IMR-90 (cell line): ENCODE results near the gene GABARAPL2. TPM values are rescaled to one million over a fixed set of nuclear protein-coding genes. Genes with fewer than 3 reads are reported as not detected.
A peak's percentile ranks its signal among the peaks of the same experiment; 100 is the strongest.

Source experiments
- ATAC-seq: fragments of 200-7000 bp; cut with Tn5 transposase; 2 replicates; pipeline ENCODE4 v1.9.1; 2020; ENCODE audit warnings: low read depth, mild to moderate bottlenecking, moderate library complexity
- BruUV-seq: library from RNA; stranded (reverse); fragments of 400-500 nt; replicated peaks from 2 replicates; lab custom pipeline; 2021; lab: Mats Ljungman, UMichigan
- CTCF ChIA-PET: fragments of 300-600 bp; formaldehyde crosslinking; extraction: SDS; loops from one replicate; lab custom pipeline; 2021; ENCODE audit warnings: antibody characterized with exemption; lab: Yijun Ruan, JAX
- POLR2A ChIA-PET: fragments of 300-600 bp; sonication (Branson Sonifier 250); formaldehyde crosslinking; loops from one replicate; lab custom pipeline; 2022; ENCODE audit warnings: antibody characterized with exemption; ENCODE audit not compliant: unreplicated experiment; lab: Charles Lee
- DNase-seq: peaks from one replicate; pipeline ENCODE4 v3.0.0; 2013
- H2AFZ ChIP-seq: replicated peaks from 2 replicates; pipeline ENCODE3; 2013; ENCODE audit warnings: low read length, mild to moderate bottlenecking; ENCODE audit not compliant: poor library complexity
- H2AK5ac ChIP-seq: 2 replicates; pipeline ENCODE4 v1.6.1; 2013; ENCODE audit warnings: low read depth, low read length, inconsistent platforms
- H2AK9ac ChIP-seq: replicated peaks from 2 replicates; pipeline ENCODE3; 2013; ENCODE audit warnings: mild to moderate bottlenecking, low read depth, low read length, moderate library complexity; ENCODE audit not compliant: poor library complexity
- H2BK120ac ChIP-seq: 2 replicates; pipeline ENCODE4 v1.6.1; 2013; ENCODE audit warnings: low read depth, low read length, inconsistent platforms
- H2BK15ac ChIP-seq: 3 replicates; pipeline ENCODE4 v1.6.1; 2013; ENCODE audit warnings: low read depth, low read length, inconsistent platforms
- H2BK20ac ChIP-seq: 2 replicates; pipeline ENCODE4 v1.6.1; 2013; ENCODE audit warnings: low read depth, mild to moderate bottlenecking, inconsistent platforms, low read length, moderate library complexity
- H2BK5ac ChIP-seq: 2 replicates; pipeline ENCODE4 v1.6.1; 2013; ENCODE audit warnings: mild to moderate bottlenecking, low read depth, low read length, inconsistent platforms; ENCODE audit not compliant: poor library complexity, severe bottlenecking
- H3K14ac ChIP-seq: replicated peaks from 2 replicates; pipeline ENCODE4 v1.6.1; 2013; ENCODE audit warnings: low read depth, low read length, inconsistent platforms
- H3K18ac ChIP-seq: 2 replicates; pipeline ENCODE4 v1.6.1; 2013; ENCODE audit warnings: low read depth, low read length, control low read depth
- H3K23ac ChIP-seq: 2 replicates; pipeline ENCODE4 v1.6.1; 2013; ENCODE audit warnings: low read depth, low read length, inconsistent platforms
- H3K27ac ChIP-seq: 2 replicates; pipeline ENCODE4 v1.5.1; 2013; ENCODE audit warnings: mild to moderate bottlenecking, control low read depth, low read length; ENCODE audit not compliant: insufficient read depth
- H3K27me3 ChIP-seq: 2 replicates; pipeline ENCODE4 v1.6.1; 2013; ENCODE audit warnings: low read length; ENCODE audit not compliant: control insufficient read depth, insufficient read depth
- H3K36me3 ChIP-seq: 2 replicates; pipeline ENCODE4 v1.6.1; 2013; ENCODE audit warnings: low read length, mixed read lengths; ENCODE audit not compliant: control insufficient read depth, insufficient read depth
- H3K4ac ChIP-seq: 2 replicates; pipeline ENCODE4 v1.6.1; 2013; ENCODE audit warnings: low read depth, low read length, inconsistent platforms
- H3K4me1 ChIP-seq: 2 replicates; pipeline ENCODE4 v1.6.1; 2013; ENCODE audit warnings: low read length, mixed read lengths; ENCODE audit not compliant: control insufficient read depth, insufficient read depth
- H3K4me2 ChIP-seq: 2 replicates; pipeline ENCODE4 v1.6.1; 2013; ENCODE audit warnings: low read depth, mild to moderate bottlenecking, control low read depth, low read length, moderate library complexity
- H3K4me3 ChIP-seq: 2 replicates; pipeline ENCODE4 v1.5.1; 2013; ENCODE audit warnings: low read depth, mild to moderate bottlenecking, control low read depth, low read length, moderate library complexity; ENCODE audit not compliant: insufficient read depth
- H3K56ac ChIP-seq: 2 replicates; pipeline ENCODE4 v1.6.1; 2013; ENCODE audit warnings: low read length, inconsistent platforms; ENCODE audit not compliant: insufficient read depth; ENCODE audit errors: extremely low read depth
- H3K79me1 ChIP-seq, 2 experiments: 2 replicates each; pipeline ENCODE4 v1.6.1; 2013; ENCODE audit warnings: low read length in 2 of 2, inconsistent platforms in 1 of 2, low read depth in 1 of 2
- H3K9ac ChIP-seq: 2 replicates; pipeline ENCODE4 v1.6.1; 2013; ENCODE audit warnings: low read depth, low read length, control low read depth
- H3K9me1 ChIP-seq: 2 replicates; pipeline ENCODE4 v1.6.1; 2013; ENCODE audit warnings: low read length, inconsistent platforms; ENCODE audit not compliant: insufficient read depth
- H3K9me3 ChIP-seq: 2 replicates; pipeline ENCODE4 v1.6.1; 2013; ENCODE audit warnings: low read length; ENCODE audit not compliant: control insufficient read depth, insufficient read depth
- H4K20me1 ChIP-seq: 2 replicates; pipeline ENCODE4 v1.6.1; 2013; ENCODE audit warnings: low read length, inconsistent platforms; ENCODE audit not compliant: insufficient read depth
- H4K5ac ChIP-seq: 2 replicates; pipeline ENCODE4 v1.6.1; 2013; ENCODE audit warnings: mild to moderate bottlenecking, low read depth, low read length, control low read depth
- H4K8ac ChIP-seq, 2 experiments: 2 replicates each; pipeline ENCODE4 v1.6.1; 2013; ENCODE audit warnings: low read depth in 2 of 2, low read length in 2 of 2, control low read depth in 1 of 2, inconsistent platforms in 1 of 2
- H4K91ac ChIP-seq: 2 replicates; pipeline ENCODE4 v1.6.1; 2013; ENCODE audit warnings: low read depth, low read length, inconsistent platforms; ENCODE audit not compliant: insufficient read depth
- MAFK ChIP-seq: IDR thresholded peaks from 2 replicates; pipeline ENCODE4 v1.6.1; 2012; ENCODE audit warnings: low read depth, low read length, improper control_type of control experiment
- MXI1 ChIP-seq: IDR thresholded peaks from 2 replicates; pipeline ENCODE4 v1.6.1; 2012; ENCODE audit warnings: low read depth, mild to moderate bottlenecking, low read length, moderate library complexity, borderline replicate concordance
- POLR2A ChIP-seq: IDR thresholded peaks from 2 replicates; pipeline ENCODE4 v1.6.1; 2012; ENCODE audit warnings: mild to moderate bottlenecking, low read depth, low read length
- RCOR1 ChIP-seq: IDR thresholded peaks from 2 replicates; pipeline ENCODE4 v1.6.1; 2012; ENCODE audit warnings: mild to moderate bottlenecking, low read length, improper control_type of control experiment; ENCODE audit not compliant: insufficient replicate concordance
- WGBS, 2 experiments: methylation state at CpG; one replicate each; pipeline versions ENCODE4 v1.1.5 to v1.1.7; 2013; ENCODE audit warnings: missing lambda C conversion rate in 2 of 2; ENCODE audit not compliant: insufficient read length in 1 of 2; ENCODE audit errors: extremely low coverage in 2 of 2; 5-methylcytosine and 5-hydroxymethylcytosine counted together
- dilution Hi-C: fragments of 300-500 bp; cut with HindIII; formaldehyde crosslinking; loops from one replicate; pipeline ENCODE4 v1.14.3; 2018; ENCODE audit warnings: low sequenced_read_pairs; ENCODE audit not compliant: unreplicated experiment
- in situ Hi-C: fragments of 300-500 bp; cut with MboI; formaldehyde crosslinking; loops from 3 replicates; pipeline ENCODE4 v1.14.3; 2019; ENCODE audit warnings: low sequenced_read_pairs, inconsistent platforms, mixed read lengths
- intact Hi-C: fragments of 100-400 bp; cut with micrococcal nuclease; formaldehyde crosslinking; loops from 2 replicates; pipeline ENCODE4 v1.10.0; 2022
- polyA plus RNA-seq, 3 experiments: library from polyadenylated mRNA; depleted of rRNA; stranded (reverse); fragments of >200 nt; gene quantifications; 2 replicates each; pipeline ENCODE4 v1.2.3, GENCODE V29; 2012; ENCODE audit warnings: low replicate concordance in 1 of 3
- total RNA-seq: library from RNA; depleted of rRNA; stranded (reverse); fragments of >200 nt; gene quantifications from 2 replicates; pipeline ENCODE4 v1.2.3, GENCODE V29; 2012

The GABARAPL2 gene
- total and polyA plus RNA-seq, 2 of the 4 experiments (the other 2 are of a cell fraction): 33.3 to 65.9 TPM

DNA sequence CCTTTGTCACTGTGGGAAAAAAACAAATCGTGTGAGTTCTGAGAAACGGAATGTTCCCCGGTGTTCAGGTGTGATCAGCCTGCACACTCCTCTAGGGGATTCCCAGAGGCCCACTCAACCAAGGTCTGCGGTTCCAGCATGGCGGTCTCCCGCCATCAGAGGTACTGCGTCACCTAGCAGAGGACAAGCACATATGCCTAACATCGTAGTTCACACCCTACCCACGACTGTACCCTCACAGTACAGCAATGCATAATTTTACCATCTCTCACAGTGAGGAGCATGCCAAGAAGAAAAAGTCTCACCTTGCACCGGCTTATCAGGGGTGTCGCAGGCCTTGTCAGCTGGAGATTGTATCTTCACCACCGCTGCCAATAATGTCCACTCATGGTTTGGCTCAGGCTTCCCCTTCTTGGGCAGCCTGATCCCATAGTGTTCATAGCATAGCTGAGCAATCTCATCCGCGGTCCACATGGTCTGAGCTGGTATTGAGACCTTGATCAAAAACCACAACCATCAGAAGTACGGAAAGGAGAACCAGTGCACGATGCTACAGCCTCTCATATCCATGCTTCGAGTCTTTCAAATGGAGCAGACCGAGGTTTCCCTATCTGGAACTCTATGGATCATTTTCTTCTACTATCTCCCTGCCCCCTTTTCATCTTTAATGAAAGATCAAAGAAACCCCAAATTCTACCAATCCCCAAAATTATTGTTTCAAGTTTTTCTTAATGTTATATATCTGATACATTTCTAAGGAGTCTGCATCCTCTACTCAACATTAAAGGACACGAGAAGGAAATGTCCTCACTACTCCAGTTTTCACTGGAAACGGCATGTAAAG lies 54.4 kb downstream of the GABARAPL2 start:
- no peaks in the 10 kb centered on the region; the same call in 1 of the 2 replicates for H3K9me1 ChIP-seq
- H3K4ac ChIP-seq: no peak overlapping the region
- ATAC-seq: no peak
- H2BK120ac ChIP-seq: no peak overlapping the region
- H3K4me3 ChIP-seq: no peak overlapping the region
- no peak for TF ChIP-seq MXI1
- TF ChIP-seq RCOR1: no peak
- no peak for TF ChIP-seq MAFK
- TF ChIP-seq POLR2A: no peak
- no peak overlapping the region for H2BK20ac ChIP-seq
- H4K91ac ChIP-seq: no peak overlapping the region
- no peak overlapping the region for H3K18ac ChIP-seq
- H3K27ac ChIP-seq: no peak overlapping the region
- ChIA-PET CTCF (interaction anchor here (1.5 kb wide), 1 partner anchor 10 kb away, joined by 3 read pairs; no protein-coding TSS in a partner anchor), POLR2A (no interaction called here)
- no peak overlapping the region; the same call in 1 of the 2 replicates for H3K9ac ChIP-seq
- no peak overlapping the region for H3K56ac ChIP-seq
- peaks cover 5% of the 10 kb centered on the region for H3K4me1 ChIP-seq
- DNase-seq: no peak
- no peak overlapping the region for H2BK15ac ChIP-seq
- H3K14ac ChIP-seq: no peak overlapping the region
- H2AK9ac ChIP-seq: no peak overlapping the region
- peaks cover 24% of the 10 kb centered on the region for H3K36me3 ChIP-seq
- no TSS peak for BruUV-seq
- intact Hi-C loops (loop anchor here (10.0 kb wide), 2 partner anchors 156 to 426 kb away; partner anchors contain the start of gene TMEM170A), dilution Hi-C loops (no loop called here), in situ Hi-C loops (no loop called here)
- no peak overlapping the region for H4K5ac ChIP-seq
- no peaks in the 10 kb centered on the region for H3K27me3 ChIP-seq
- no peak overlapping the region for H4K8ac ChIP-seq
- WGBS, 2 experiments: 100% methylated on average over 3 of the region's 20 CpGs; no CpG with 5 or more reads in 1 of the 2 experiments
- H3K23ac ChIP-seq: no peak overlapping the region
- no peak overlapping the region for H2BK5ac ChIP-seq
- H3K9me3 ChIP-seq: no peaks in the 10 kb centered on the region
- H2AK5ac ChIP-seq: no peak overlapping the region
- no peaks in the 10 kb centered on the region for H4K20me1 ChIP-seq
- H3K79me1 ChIP-seq: peaks cover 19 to 23% of the 10 kb centered on the region in 2 experiments
- H2AFZ ChIP-seq: peak overlapping the region; percentile 10
- no peak overlapping the region for H3K4me2 ChIP-seq
